IMR-90 (cell line): ENCODE data around the gene SLC48A1. TPM values are rescaled to one million over a fixed set of nuclear protein-coding genes. Genes with fewer than 3 reads are reported as not detected.
A peak's percentile ranks its signal among the peaks of the same experiment; 100 is the strongest.

ENCODE experiments used
- ATAC-seq: fragments of 200-7000 bp; cut with Tn5 transposase; 2 replicates; pipeline ENCODE4 v1.9.1; 2020; ENCODE audit warnings: low read depth, mild to moderate bottlenecking, moderate library complexity
- BruUV-seq: library from RNA; stranded (reverse); fragments of 400-500 nt; replicated peaks from 2 replicates; lab custom pipeline; 2021; lab: Mats Ljungman, UMichigan
- CTCF ChIA-PET: fragments of 300-600 bp; formaldehyde crosslinking; extraction: SDS; loops from one replicate; lab custom pipeline; 2021; ENCODE audit warnings: antibody characterized with exemption; lab: Yijun Ruan, JAX
- POLR2A ChIA-PET: fragments of 300-600 bp; sonication (Branson Sonifier 250); formaldehyde crosslinking; loops from one replicate; lab custom pipeline; 2022; ENCODE audit warnings: antibody characterized with exemption; ENCODE audit not compliant: unreplicated experiment; lab: Charles Lee
- DNase-seq: peaks from one replicate; pipeline ENCODE4 v3.0.0; 2013
- H2AFZ ChIP-seq: replicated peaks from 2 replicates; pipeline ENCODE3; 2013; ENCODE audit warnings: low read length, mild to moderate bottlenecking; ENCODE audit not compliant: poor library complexity
- H2AK5ac ChIP-seq: 2 replicates; pipeline ENCODE4 v1.6.1; 2013; ENCODE audit warnings: low read depth, low read length, inconsistent platforms
- H2AK9ac ChIP-seq: replicated peaks from 2 replicates; pipeline ENCODE3; 2013; ENCODE audit warnings: mild to moderate bottlenecking, low read depth, low read length, moderate library complexity; ENCODE audit not compliant: poor library complexity
- H2BK120ac ChIP-seq: 2 replicates; pipeline ENCODE4 v1.6.1; 2013; ENCODE audit warnings: low read depth, low read length, inconsistent platforms
- H2BK15ac ChIP-seq: 3 replicates; pipeline ENCODE4 v1.6.1; 2013; ENCODE audit warnings: low read depth, low read length, inconsistent platforms
- H2BK20ac ChIP-seq: 2 replicates; pipeline ENCODE4 v1.6.1; 2013; ENCODE audit warnings: low read depth, mild to moderate bottlenecking, inconsistent platforms, low read length, moderate library complexity
- H2BK5ac ChIP-seq: 2 replicates; pipeline ENCODE4 v1.6.1; 2013; ENCODE audit warnings: mild to moderate bottlenecking, low read depth, low read length, inconsistent platforms; ENCODE audit not compliant: poor library complexity, severe bottlenecking
- H3K14ac ChIP-seq: replicated peaks from 2 replicates; pipeline ENCODE4 v1.6.1; 2013; ENCODE audit warnings: low read depth, low read length, inconsistent platforms
- H3K18ac ChIP-seq: 2 replicates; pipeline ENCODE4 v1.6.1; 2013; ENCODE audit warnings: low read depth, low read length, control low read depth
- H3K23ac ChIP-seq: 2 replicates; pipeline ENCODE4 v1.6.1; 2013; ENCODE audit warnings: low read depth, low read length, inconsistent platforms
- H3K27ac ChIP-seq: 2 replicates; pipeline ENCODE4 v1.5.1; 2013; ENCODE audit warnings: mild to moderate bottlenecking, control low read depth, low read length; ENCODE audit not compliant: insufficient read depth
- H3K27me3 ChIP-seq: 2 replicates; pipeline ENCODE4 v1.6.1; 2013; ENCODE audit warnings: low read length; ENCODE audit not compliant: control insufficient read depth, insufficient read depth
- H3K36me3 ChIP-seq: 2 replicates; pipeline ENCODE4 v1.6.1; 2013; ENCODE audit warnings: low read length, mixed read lengths; ENCODE audit not compliant: control insufficient read depth, insufficient read depth
- H3K4ac ChIP-seq: 2 replicates; pipeline ENCODE4 v1.6.1; 2013; ENCODE audit warnings: low read depth, low read length, inconsistent platforms
- H3K4me1 ChIP-seq: 2 replicates; pipeline ENCODE4 v1.6.1; 2013; ENCODE audit warnings: low read length, mixed read lengths; ENCODE audit not compliant: control insufficient read depth, insufficient read depth
- H3K4me2 ChIP-seq: 2 replicates; pipeline ENCODE4 v1.6.1; 2013; ENCODE audit warnings: low read depth, mild to moderate bottlenecking, control low read depth, low read length, moderate library complexity
- H3K4me3 ChIP-seq: 2 replicates; pipeline ENCODE4 v1.5.1; 2013; ENCODE audit warnings: low read depth, mild to moderate bottlenecking, control low read depth, low read length, moderate library complexity; ENCODE audit not compliant: insufficient read depth
- H3K56ac ChIP-seq: 2 replicates; pipeline ENCODE4 v1.6.1; 2013; ENCODE audit warnings: low read length, inconsistent platforms; ENCODE audit not compliant: insufficient read depth; ENCODE audit errors: extremely low read depth
- H3K79me1 ChIP-seq, 2 experiments: 2 replicates each; pipeline ENCODE4 v1.6.1; 2013; ENCODE audit warnings: low read length in 2 of 2, inconsistent platforms in 1 of 2, low read depth in 1 of 2
- H3K9ac ChIP-seq: 2 replicates; pipeline ENCODE4 v1.6.1; 2013; ENCODE audit warnings: low read depth, low read length, control low read depth
- H3K9me1 ChIP-seq: 2 replicates; pipeline ENCODE4 v1.6.1; 2013; ENCODE audit warnings: low read length, inconsistent platforms; ENCODE audit not compliant: insufficient read depth
- H3K9me3 ChIP-seq: 2 replicates; pipeline ENCODE4 v1.6.1; 2013; ENCODE audit warnings: low read length; ENCODE audit not compliant: control insufficient read depth, insufficient read depth
- H4K20me1 ChIP-seq: 2 replicates; pipeline ENCODE4 v1.6.1; 2013; ENCODE audit warnings: low read length, inconsistent platforms; ENCODE audit not compliant: insufficient read depth
- H4K5ac ChIP-seq: 2 replicates; pipeline ENCODE4 v1.6.1; 2013; ENCODE audit warnings: mild to moderate bottlenecking, low read depth, low read length, control low read depth
- H4K8ac ChIP-seq, 2 experiments: 2 replicates each; pipeline ENCODE4 v1.6.1; 2013; ENCODE audit warnings: low read depth in 2 of 2, low read length in 2 of 2, control low read depth in 1 of 2, inconsistent platforms in 1 of 2
- H4K91ac ChIP-seq: 2 replicates; pipeline ENCODE4 v1.6.1; 2013; ENCODE audit warnings: low read depth, low read length, inconsistent platforms; ENCODE audit not compliant: insufficient read depth
- BHLHE40 ChIP-seq: fragments of 150-350 bp; IDR thresholded peaks from 2 replicates; pipeline ENCODE4 v1.6.1; 2016; ENCODE audit warnings: mild to moderate bottlenecking, low read depth, low read length
- MAFK ChIP-seq: IDR thresholded peaks from 2 replicates; pipeline ENCODE4 v1.6.1; 2012; ENCODE audit warnings: low read depth, low read length, improper control_type of control experiment
- NFE2L2 ChIP-seq: fragments of 150-350 bp; IDR thresholded peaks from 2 replicates; pipeline ENCODE4 v1.6.1; 2016; ENCODE audit warnings: low read depth, mild to moderate bottlenecking, low read length
- WGBS, 2 experiments: methylation state at CpG; one replicate each; pipeline versions ENCODE4 v1.1.5 to v1.1.7; 2013; ENCODE audit warnings: missing lambda C conversion rate in 2 of 2; ENCODE audit not compliant: insufficient read length in 1 of 2; ENCODE audit errors: extremely low coverage in 2 of 2; 5-methylcytosine and 5-hydroxymethylcytosine counted together
- dilution Hi-C: fragments of 300-500 bp; cut with HindIII; formaldehyde crosslinking; loops from one replicate; pipeline ENCODE4 v1.14.3; 2018; ENCODE audit warnings: low sequenced_read_pairs; ENCODE audit not compliant: unreplicated experiment
- in situ Hi-C: fragments of 300-500 bp; cut with MboI; formaldehyde crosslinking; loops from 3 replicates; pipeline ENCODE4 v1.14.3; 2019; ENCODE audit warnings: low sequenced_read_pairs, inconsistent platforms, mixed read lengths
- intact Hi-C: fragments of 100-400 bp; cut with micrococcal nuclease; formaldehyde crosslinking; loops from 2 replicates; pipeline ENCODE4 v1.10.0; 2022
- polyA plus RNA-seq, 3 experiments: library from polyadenylated mRNA; depleted of rRNA; stranded (reverse); fragments of >200 nt; gene quantifications; 2 replicates each; pipeline ENCODE4 v1.2.3, GENCODE V29; 2012; ENCODE audit warnings: low replicate concordance in 1 of 3
- total RNA-seq: library from RNA; depleted of rRNA; stranded (reverse); fragments of >200 nt; gene quantifications from 2 replicates; pipeline ENCODE4 v1.2.3, GENCODE V29; 2012

Gene SLC48A1
- total and polyA plus RNA-seq, 2 of the 4 experiments (the other 2 are of a cell fraction), result 4.8 to 5.9 TPM

- in situ Hi-C loops (no loop called here), intact Hi-C loops (loop anchor here (5.0 to 10.0 kb wide), 2 partner anchors 224 to 737 kb away; no protein-coding TSS in a partner anchor)
- H4K20me1 ChIP-seq, result no peaks in the 10 kb centered on the region
Measured at GRCh38 chr12:47771304-47771703, 1.7 kb upstream of the SLC48A1 start.

More at GRCh38 chr12:47771304-47771703, 1.7 kb upstream of the SLC48A1 start:
- H2BK5ac ChIP-seq, result no peak overlapping the region
- TF ChIP-seq MAFK, result peak; percentile 34; the same call in 1 of the 2 replicates
- no peak for TF ChIP-seq BHLHE40
- no peak for TF ChIP-seq NFE2L2
- H3K4me1 ChIP-seq, result peaks cover 19% of the 10 kb centered on the region
- H3K27ac ChIP-seq, result no peak overlapping the region
- no peak overlapping the region for H3K9ac ChIP-seq
- no peak overlapping the region for H2AK9ac ChIP-seq
- BruUV-seq, result no TSS peak
- no peak overlapping the region for H2AK5ac ChIP-seq
- WGBS, 2 experiments, result no CpG with 5 or more reads among the region's 6 CpGs
- H3K27me3 ChIP-seq, result no peaks in the 10 kb centered on the region
- peaks cover 0 to 11% of the 10 kb centered on the region in 2 experiments; a peak in 1 of 4 replicates for H3K79me1 ChIP-seq
- H2AFZ ChIP-seq, result no peak overlapping the region
- peaks cover 5% of the 10 kb centered on the region; the same call in 1 of the 2 replicates for H3K9me1 ChIP-seq
- no peak overlapping the region for H4K8ac ChIP-seq
- ChIA-PET CTCF (no interaction called here), POLR2A (no interaction called here)
- H2BK120ac ChIP-seq, result no peak overlapping the region
- H3K23ac ChIP-seq, result no peak overlapping the region
- DNase-seq, result no peak
- H3K14ac ChIP-seq, result no peak overlapping the region
- no peak for ATAC-seq
- H3K36me3 ChIP-seq, result no peaks in the 10 kb centered on the region
- no peak overlapping the region for H3K18ac ChIP-seq
- dilution Hi-C loops, result no loop called here
- H3K9me3 ChIP-seq, result no peaks in the 10 kb centered on the region
- no peak overlapping the region for H3K56ac ChIP-seq
- H3K4me2 ChIP-seq, result no peak overlapping the region
- H3K4ac ChIP-seq, result no peak overlapping the region
- no peak overlapping the region for H4K5ac ChIP-seq
- H3K4me3 ChIP-seq, result no peak overlapping the region
- no peak overlapping the region for H2BK15ac ChIP-seq
- no peak overlapping the region for H2BK20ac ChIP-seq
- H4K91ac ChIP-seq, result no peak overlapping the region
